Thoracic aorta (tissue), 2 donors: ENCODE results near the gene OTUD4. TPM values are rescaled to one million over a fixed set of nuclear protein-coding genes. Genes with fewer than 3 reads are reported as not detected.

Source experiments
- ATAC-seq: fragments of 150-250 bp; one replicate; pipeline ENCODE4 v1.8.0; 2017; ENCODE audit warnings: low read depth; ENCODE audit not compliant: insufficient number of reproducible peaks, low FRiP score
- DNase-seq: peaks from one replicate; pipeline ENCODE4 v3.0.0-alpha.2; 2020; ENCODE audit warnings: low spot score
- H3K27ac ChIP-seq, 2 donors: fragments of 200-600 bp; sonication (generic); 1 replicate in 1 of 2; 2 replicates in 1 of 2; pipeline ENCODE4 v1.5.1; 2016; ENCODE audit warnings: mild to moderate bottlenecking in 2 of 2, moderate library complexity in 2 of 2
- H3K27me3 ChIP-seq: fragments of 200-600 bp; sonication (generic); replicated peaks from 2 replicates; pipeline ENCODE4 v1.6.0; 2016; ENCODE audit warnings: mild to moderate bottlenecking; ENCODE audit not compliant: insufficient read depth
- H3K36me3 ChIP-seq: fragments of 200-600 bp; sonication (generic); one replicate; pipeline ENCODE4 v1.5.1; 2016
- H3K4me1 ChIP-seq, 2 donors: fragments of 200-600 bp; sonication (generic); 1 replicate in 1 of 2; 2 replicates in 1 of 2; pipeline versions ENCODE4 v1.5.1 to v1.6.0; 2016; ENCODE audit warnings: low read depth in 2 of 2, mild to moderate bottlenecking in 1 of 2; ENCODE audit not compliant: control insufficient read depth in 1 of 2
- H3K4me3 ChIP-seq: fragments of 200-600 bp; sonication (generic); 2 replicates; pipeline ENCODE4 v1.5.1; 2016; ENCODE audit warnings: mild to moderate bottlenecking
- H3K9me3 ChIP-seq: fragments of 200-600 bp; sonication (generic); 2 replicates; pipeline ENCODE4 v1.5.1; 2016
- total RNA-seq, 2 donors: library from RNA; depleted of rRNA; stranded (reverse); fragments of >200 nt; gene quantifications; one replicate each; pipeline versions ENCODE4 v1.1.0 to v1.2.3, GENCODE V29; 2016
- TF ChIP-seq, protein P1 (sequence below): fragments of 200-600 bp; sonication (generic); IDR thresholded peaks from one replicate; pipeline ENCODE4 v1.5.1; 2019; ENCODE audit warnings: antibody characterized with exemption

The OTUD4 gene
- total RNA-seq, 2 donors from 2014 or later, result 46.7 to 57.2 TPM

DNA sequence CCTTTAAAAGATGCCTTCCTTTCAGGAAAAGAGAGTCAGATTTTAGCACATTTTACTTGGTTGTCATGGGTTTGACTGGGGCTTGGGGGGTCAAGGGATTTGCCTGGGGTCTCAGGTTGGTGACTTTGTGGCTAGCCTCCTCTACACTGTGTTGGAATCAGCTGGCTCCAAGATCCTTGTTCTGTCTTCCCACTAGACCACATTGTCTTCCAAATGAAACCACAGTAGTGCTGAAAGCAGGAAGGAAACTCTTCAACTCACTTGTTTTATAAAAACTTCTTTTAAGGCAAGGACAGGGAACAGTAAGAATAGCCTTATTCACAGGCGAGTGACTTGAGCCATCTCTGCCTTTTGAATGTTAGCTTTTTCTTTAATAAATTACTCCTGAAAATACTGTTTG lies 37.0 kb upstream of the OTUD4 start:
- no peaks in the 10 kb centered on the region for H3K4me1 ChIP-seq
- no peak overlapping the region for H3K27ac ChIP-seq
- TF ChIP-seq, protein P1, sequence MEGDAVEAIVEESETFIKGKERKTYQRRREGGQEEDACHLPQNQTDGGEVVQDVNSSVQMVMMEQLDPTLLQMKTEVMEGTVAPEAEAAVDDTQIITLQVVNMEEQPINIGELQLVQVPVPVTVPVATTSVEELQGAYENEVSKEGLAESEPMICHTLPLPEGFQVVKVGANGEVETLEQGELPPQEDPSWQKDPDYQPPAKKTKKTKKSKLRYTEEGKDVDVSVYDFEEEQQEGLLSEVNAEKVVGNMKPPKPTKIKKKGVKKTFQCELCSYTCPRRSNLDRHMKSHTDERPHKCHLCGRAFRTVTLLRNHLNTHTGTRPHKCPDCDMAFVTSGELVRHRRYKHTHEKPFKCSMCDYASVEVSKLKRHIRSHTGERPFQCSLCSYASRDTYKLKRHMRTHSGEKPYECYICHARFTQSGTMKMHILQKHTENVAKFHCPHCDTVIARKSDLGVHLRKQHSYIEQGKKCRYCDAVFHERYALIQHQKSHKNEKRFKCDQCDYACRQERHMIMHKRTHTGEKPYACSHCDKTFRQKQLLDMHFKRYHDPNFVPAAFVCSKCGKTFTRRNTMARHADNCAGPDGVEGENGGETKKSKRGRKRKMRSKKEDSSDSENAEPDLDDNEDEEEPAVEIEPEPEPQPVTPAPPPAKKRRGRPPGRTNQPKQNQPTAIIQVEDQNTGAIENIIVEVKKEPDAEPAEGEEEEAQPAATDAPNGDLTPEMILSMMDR, result no peak
- no peak for ATAC-seq
- H3K4me3 ChIP-seq, result no peak overlapping the region
- no peaks in the 10 kb centered on the region for H3K9me3 ChIP-seq
- DNase-seq, result no peak
- H3K36me3 ChIP-seq, result no peaks in the 10 kb centered on the region
- H3K27me3 ChIP-seq, result no peaks in the 10 kb centered on the region

DNA sequence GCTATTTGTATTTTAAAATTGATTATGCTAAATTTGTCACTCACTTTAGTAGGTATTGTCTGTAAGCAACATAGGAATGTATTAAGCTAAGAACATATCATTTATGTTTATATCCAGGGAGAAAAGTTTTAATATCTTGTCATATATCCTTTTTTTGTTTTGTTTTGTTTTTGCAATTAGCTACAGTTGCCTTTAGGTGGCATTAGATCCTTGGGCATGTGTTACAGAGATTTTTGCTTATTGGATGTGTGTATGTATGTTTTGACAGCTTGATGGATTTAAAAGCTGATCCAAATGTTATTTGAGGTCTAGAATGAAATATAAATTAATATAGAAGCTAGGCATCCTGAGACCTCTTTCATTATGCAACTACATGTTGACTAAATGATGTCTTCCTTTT lies 36.1 kb upstream of the OTUD4 start:
- TF ChIP-seq, protein P1, result peak; percentile 25
- H3K9me3 ChIP-seq, result no peaks in the 10 kb centered on the region
- H3K36me3 ChIP-seq, result no peaks in the 10 kb centered on the region
- no peaks in the 10 kb centered on the region for H3K4me1 ChIP-seq
- H3K4me3 ChIP-seq, result no peak overlapping the region
- H3K27me3 ChIP-seq, result no peaks in the 10 kb centered on the region
- no peak overlapping the region for H3K27ac ChIP-seq
- ATAC-seq, result no peak
- no peak for DNase-seq

DNA sequence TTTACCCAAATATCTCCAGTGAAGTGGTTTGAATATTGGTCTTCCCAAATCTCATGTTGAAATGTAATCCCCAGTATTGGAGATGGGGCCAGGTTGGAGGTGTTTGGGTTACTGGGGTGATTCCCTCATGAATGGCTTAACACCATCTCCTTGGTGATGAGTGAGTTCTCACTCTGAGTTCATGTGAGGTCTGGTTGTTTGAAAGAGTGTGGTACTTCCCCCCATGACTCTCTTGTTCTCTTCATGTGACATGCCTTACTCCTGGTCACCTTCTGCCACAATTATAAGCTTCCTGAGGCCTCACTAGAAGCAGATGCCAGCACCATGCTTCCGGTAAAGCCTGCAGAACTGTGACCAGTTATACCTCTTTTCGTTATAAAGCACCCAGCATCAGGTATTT lies 32.9 kb upstream of the OTUD4 start:
- Histone ChIP-seq H3K9me3 (no peaks in the 10 kb centered on the region), H3K27me3 (no peaks in the 10 kb centered on the region), H3K36me3 (no peaks in the 10 kb centered on the region), H3K27ac (no peak overlapping the region), H3K4me3 (no peak overlapping the region), H3K4me1 (no peaks in the 10 kb centered on the region)
- ATAC-seq (no peak), DNase-seq (no peak)
- TF ChIP-seq, protein P1, result no peak

DNA sequence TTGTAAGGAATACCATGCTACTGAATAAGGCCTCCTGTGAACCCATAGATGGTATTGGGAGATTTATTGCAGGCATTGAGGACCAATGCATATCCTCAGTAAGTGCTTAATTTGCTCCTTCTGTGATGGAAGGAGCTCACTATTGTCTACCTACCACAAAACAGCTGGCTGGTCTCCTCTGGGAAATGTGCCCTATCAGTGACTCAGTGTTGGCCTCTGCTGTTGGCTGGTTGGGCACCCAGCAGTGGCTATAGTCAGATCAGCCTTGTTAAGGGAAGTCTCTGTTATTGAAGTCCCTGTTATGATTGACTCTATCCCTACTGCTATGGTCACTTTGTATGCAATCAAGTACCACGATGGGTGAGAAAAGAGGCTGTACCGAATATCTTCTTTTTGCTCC lies 27.5 kb upstream of the OTUD4 start:
- TF ChIP-seq, protein P1, result no peak
- Histone ChIP-seq H3K27ac (no peak overlapping the region), H3K4me3 (no peak overlapping the region), H3K4me1 (no peaks in the 10 kb centered on the region), H3K36me3 (no peaks in the 10 kb centered on the region), H3K27me3 (no peaks in the 10 kb centered on the region), H3K9me3 (no peaks in the 10 kb centered on the region)
- ATAC-seq (no peak), DNase-seq (no peak)

DNA sequence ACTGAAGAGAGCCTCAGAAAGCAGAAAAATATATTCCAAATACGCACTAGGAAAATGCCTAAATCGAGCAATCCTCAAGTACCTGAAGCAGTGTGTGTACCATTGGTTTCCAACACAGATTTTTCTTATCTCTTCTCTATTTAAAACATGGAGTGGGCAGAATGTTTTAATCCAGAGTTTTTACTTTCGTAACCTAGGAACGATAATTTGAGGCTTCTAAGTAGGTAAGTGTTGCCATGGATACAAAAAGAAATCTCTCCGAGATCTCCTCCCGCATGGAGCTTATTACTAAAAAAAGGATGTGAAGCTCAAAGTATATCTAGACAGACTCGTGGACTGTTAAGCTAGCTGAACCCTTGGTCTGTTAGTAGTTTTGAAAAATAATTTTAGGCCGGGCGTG lies 23.0 kb upstream of the OTUD4 start:
- ATAC-seq, result no peak
- TF ChIP-seq, protein P1, result no peak
- H3K36me3 ChIP-seq, result no peaks in the 10 kb centered on the region

More for the DNA sequence above, 23.0 kb upstream of the OTUD4 start:
- DNase-seq, result no peak
- H3K27ac ChIP-seq, result no peak overlapping the region
- H3K4me3 ChIP-seq, result no peak overlapping the region
- no peaks in the 10 kb centered on the region for H3K9me3 ChIP-seq
- no peaks in the 10 kb centered on the region for H3K27me3 ChIP-seq
- no peaks in the 10 kb centered on the region for H3K4me1 ChIP-seq
